Activated CD8-positive, alpha-beta T cell treated with anti-CD3 and anti-CD28 coated beads for 36 hours (primary cell): ENCODE data around the gene EVI2B. TPM values are rescaled to one million over a fixed set of nuclear protein-coding genes. Genes with fewer than 3 reads are reported as not detected.

ENCODE experiments used
- ATAC-seq: fragments of 200-7000 bp; cut with Tn5 transposase; one replicate; pipeline ENCODE4 v1.10.0; 2021; ENCODE audit warnings: mild to moderate bottlenecking, moderate library complexity
- CTCF ChIA-PET: fragments of 350-600 bp; sonication (Branson Sonifier 250); formaldehyde crosslinking; loops from one replicate; lab custom pipeline; 2021; ENCODE audit warnings: antibody characterized with exemption; lab: Charles Lee
- POLR2A ChIA-PET: fragments of 350-600 bp; sonication (Branson Sonifier 250); formaldehyde crosslinking; loops from one replicate; lab custom pipeline; 2021; ENCODE audit warnings: antibody characterized with exemption; lab: Charles Lee
- DNase-seq: peaks from one replicate; pipeline ENCODE4 v3.0.0-alpha.2; 2020
- H3K27ac Mint-ChIP-seq: one replicate; pipeline ENCODE4 v1.8.0; 2021; ENCODE audit warnings: mild to moderate bottlenecking, mixed read lengths
- H3K27me3 Mint-ChIP-seq: one replicate; pipeline ENCODE4 v1.8.0; 2021; ENCODE audit warnings: mixed read lengths
- H3K36me3 Mint-ChIP-seq: one replicate; pipeline ENCODE4 v1.8.0; 2021; ENCODE audit warnings: low read depth, mixed read lengths
- H3K4me1 Mint-ChIP-seq: one replicate; pipeline ENCODE4 v1.8.0; 2021; ENCODE audit warnings: low read depth, mixed read lengths
- H3K4me3 Mint-ChIP-seq: one replicate; pipeline ENCODE4 v1.8.0; 2021; ENCODE audit warnings: mild to moderate bottlenecking, moderate library complexity, mixed read lengths
- H3K9me3 Mint-ChIP-seq: one replicate; pipeline ENCODE4 v1.8.0; 2021; ENCODE audit warnings: mixed read lengths
- CTCF ChIP-seq: fragments of 200-600 bp; IDR thresholded peaks from one replicate; pipeline ENCODE4 v1.8.0; 2022; ENCODE audit warnings: antibody characterized with exemption, mild to moderate bottlenecking
- intact Hi-C: fragments of 100-400 bp; cut with micrococcal nuclease; formaldehyde crosslinking; loops from one replicate; pipeline ENCODE4 v1.10.0; 2022
- total RNA-seq, 2 experiments: library from RNA; stranded (reverse); gene quantifications; one replicate each; pipeline ENCODE4 v1.2.3, GENCODE V29; 2021

The EVI2B gene
- total RNA-seq, 2 experiments from 2014 or later: 15.0 to 16.4 TPM

- Mint-ChIP-seq H3K27ac (no peak overlapping the region), H3K4me1 (peaks cover 4% of the 10 kb centered on the region), H3K4me3 (no peak overlapping the region), H3K36me3 (peaks cover 4% of the 10 kb centered on the region), H3K9me3 (no peaks in the 10 kb centered on the region), H3K27me3 (no peaks in the 10 kb centered on the region)
- ATAC-seq (no peak), DNase-seq (no peak)
- intact Hi-C loops: no loop called here
- ChIA-PET CTCF (no interaction called here), POLR2A (no interaction called here)
- no peak for TF ChIP-seq CTCF
Measured at GRCh38 chr17:31279401-31279800, 34.5 kb downstream of the EVI2B start.

GRCh38 chr17:31275116-31275515 lies 38.7 kb downstream of the EVI2B start:
- CTCF ChIA-PET: no interaction called here
- ATAC-seq (no peak), DNase-seq (no peak)
- H3K4me3 Mint-ChIP-seq: no peak overlapping the region
- TF ChIP-seq CTCF: no peak
- no peaks in the 10 kb centered on the region for H3K9me3 Mint-ChIP-seq
- H3K4me1 Mint-ChIP-seq: peaks cover 6% of the 10 kb centered on the region
- no peak overlapping the region for H3K27ac Mint-ChIP-seq
- peaks cover 2% of the 10 kb centered on the region for H3K36me3 Mint-ChIP-seq
- POLR2A ChIA-PET: no interaction called here
- intact Hi-C loops: no loop called here
- H3K27me3 Mint-ChIP-seq: no peaks in the 10 kb centered on the region

GRCh38 chr17:31274252-31274651 lies 39.6 kb downstream of the EVI2B start:
- H3K27me3 Mint-ChIP-seq: no peaks in the 10 kb centered on the region
- no peak overlapping the region for H3K4me3 Mint-ChIP-seq
- ChIA-PET POLR2A (no interaction called here), CTCF (no interaction called here)
- H3K36me3 Mint-ChIP-seq: peaks cover 2% of the 10 kb centered on the region
- no peaks in the 10 kb centered on the region for H3K9me3 Mint-ChIP-seq
- peaks cover 6% of the 10 kb centered on the region for H3K4me1 Mint-ChIP-seq
- DNase-seq (no peak), ATAC-seq (no peak)
- TF ChIP-seq CTCF: no peak
- intact Hi-C loops: no loop called here
- no peak overlapping the region for H3K27ac Mint-ChIP-seq

GRCh38 chr17:31273516-31273915 lies 40.3 kb downstream of the EVI2B start:
- no peak for TF ChIP-seq CTCF
- no peak for ATAC-seq
- POLR2A ChIA-PET: no interaction called here

GRCh38 chr17:31272803-31273202 lies 41.1 kb downstream of the EVI2B start:
- Mint-ChIP-seq H3K27me3 (no peaks in the 10 kb centered on the region), H3K4me3 (no peak overlapping the region), H3K9me3 (no peaks in the 10 kb centered on the region), H3K4me1 (peaks cover 6% of the 10 kb centered on the region), H3K27ac (no peak overlapping the region), H3K36me3 (peaks cover 5% of the 10 kb centered on the region)
- POLR2A ChIA-PET: no interaction called here
- ATAC-seq: no peak
- CTCF ChIA-PET: no interaction called here
- DNase-seq: no peak
- intact Hi-C loops: no loop called here
- no peak for TF ChIP-seq CTCF

More at GRCh38 chr17:31273516-31273915, 40.3 kb downstream of the EVI2B start:
- intact Hi-C loops: no loop called here
- CTCF ChIA-PET: no interaction called here
- Mint-ChIP-seq H3K27me3 (no peaks in the 10 kb centered on the region), H3K4me3 (no peak overlapping the region), H3K9me3 (no peaks in the 10 kb centered on the region), H3K4me1 (peaks cover 6% of the 10 kb centered on the region), H3K27ac (no peak overlapping the region), H3K36me3 (peaks cover 5% of the 10 kb centered on the region)
- no peak for DNase-seq
